GM20000 (cell line): Measurements from ENCODE around the gene PIK3R5.
A peak's percentile ranks its signal among the peaks of the same experiment; 100 is the strongest.

Experiments used
- DNase-seq: peaks from one replicate; pipeline ENCODE4 v3.0.0; 2012; ENCODE audit warnings: low spot score
- CTCF ChIP-seq: IDR thresholded peaks from 2 replicates; pipeline ENCODE4 v1.5.1; 2012; ENCODE audit warnings: mild to moderate bottlenecking, control low read depth; ENCODE audit errors: extremely low read depth, missing control alignments

PIK3R5 gene

GRCh38 chr17:9004132-9004960 lies 38.8 kb upstream of the PIK3R5 start:
- TF ChIP-seq CTCF, result no peak
- DNase-seq, result peak; percentile 51

GRCh38 chr17:9003355-9004131 lies 38.0 kb upstream of the PIK3R5 start:
- DNase-seq, result peak; percentile 58
- TF ChIP-seq CTCF, result no peak

- peak; percentile 77 for DNase-seq
- no peak for TF ChIP-seq CTCF
Observed at GRCh38 chr17:9002606-9003354, 37.3 kb upstream of the PIK3R5 start.

- DNase-seq, result no peak
- TF ChIP-seq CTCF, result no peak
Observed at GRCh38 chr17:9002227-9002605, 36.7 kb upstream of the PIK3R5 start.

GRCh38 chr17:9001559-9001958 lies 36.1 kb upstream of the PIK3R5 start:
- TF ChIP-seq CTCF, result no peak
- DNase-seq, result no peak

GRCh38 chr17:8997994-8998628 lies 32.6 kb upstream of the PIK3R5 start:
- peak; percentile 93 for TF ChIP-seq CTCF
- peak; percentile 84 for DNase-seq
